GM12878 (cell line): ENCODE measurements around the gene SH3GL2. TPM values are rescaled to one million over a fixed set of nuclear protein-coding genes. Genes with fewer than 3 reads are reported as not detected.

Experiments
- ATAC-seq: fragments of 200-7000 bp; cut with Tn5 transposase; 3 replicates; pipeline ENCODE4 v1.9.1; 2020; ENCODE audit warnings: mild to moderate bottlenecking, moderate library complexity
- BruUV-seq: library from RNA; stranded (reverse); fragments of 400-500 nt; replicated peaks from 2 replicates; lab custom pipeline; 2021; lab: Mats Ljungman, UMichigan
- CTCF ChIA-PET: fragments of 300-600 bp; sonication (Branson Sonifier 250); formaldehyde crosslinking; extraction: SDS; loops from one replicate; lab custom pipeline; 2021; ENCODE audit warnings: inconsistent platforms; lab: Yijun Ruan, JAX
- POLR2A ChIA-PET: fragments of 350-600 bp; formaldehyde crosslinking; extraction: SDS; loops from one replicate; lab custom pipeline; 2021; ENCODE audit warnings: inconsistent platforms; lab: Charles Lee
- RAD21 ChIA-PET: fragments of 300-600 bp; sonication (Branson Sonifier 250); formaldehyde crosslinking; loops from one replicate; lab custom pipeline; 2023; ENCODE audit warnings: antibody characterized with exemption; ENCODE audit not compliant: unreplicated experiment; lab: Charles Lee
- SMC1A ChIA-PET: fragments of 300-600 bp; sonication (Branson Sonifier 250); formaldehyde crosslinking; loops from one replicate; lab custom pipeline; 2023; ENCODE audit not compliant: unreplicated experiment, uncharacterized antibody; lab: Charles Lee
- DNase-seq: peaks from one replicate; pipeline ENCODE4 v3.0.0-alpha.2; 2011; ENCODE audit warnings: low read depth, low spot score
- FAIRE-seq: peaks from 3 replicates; lab custom pipeline; 2011; peaks lifted over from hg19 to GRCh38; lab: Jason Lieb, UNC
- H2AFZ ChIP-seq: 2 replicates; pipeline ENCODE4 v1.6.0; 2011; ENCODE audit warnings: low read depth, low read length, control low read depth; ENCODE audit not compliant: control insufficient read depth
- H3K27ac ChIP-seq: 2 replicates; pipeline ENCODE4 v1.5.1; 2011; ENCODE audit warnings: control low read depth; ENCODE audit not compliant: control insufficient read depth, insufficient read depth
- H3K27me3 ChIP-seq, 2 experiments: replicated peaks in 1 of 2; 2 replicates each; pipeline versions ENCODE4 v1.6.0 to v1.6.1; 2011; ENCODE audit warnings: low read length in 1 of 2; ENCODE audit not compliant: control insufficient read depth in 2 of 2, insufficient read depth in 2 of 2
- H3K36me3 ChIP-seq, 2 experiments: 2 replicates each; pipeline ENCODE4 v1.5.1; 2011; ENCODE audit warnings: low read length in 1 of 2; ENCODE audit not compliant: control insufficient read depth in 2 of 2, insufficient read depth in 2 of 2
- H3K4me1 ChIP-seq: 2 replicates; pipeline ENCODE4 v1.6.1; 2011; ENCODE audit warnings: mild to moderate bottlenecking, low read length, moderate library complexity, mixed read lengths; ENCODE audit not compliant: control insufficient read depth, insufficient read depth
- H3K4me2 ChIP-seq: 2 replicates; pipeline ENCODE4 v1.6.0; 2011; ENCODE audit warnings: control low read depth; ENCODE audit not compliant: control insufficient read depth, insufficient read depth
- H3K4me3 ChIP-seq: fragments of 200-600 bp; sonication (generic); 2 replicates; pipeline ENCODE4 v1.5.1; 2016
- H3K79me2 ChIP-seq: 2 replicates; pipeline ENCODE4 v1.6.0; 2011; ENCODE audit warnings: low read length; ENCODE audit not compliant: control insufficient read depth, insufficient read depth
- H3K9ac ChIP-seq: 2 replicates; pipeline ENCODE4 v1.8.0; 2011; ENCODE audit warnings: low read length, control low read depth, mixed read lengths; ENCODE audit not compliant: control insufficient read depth, insufficient read depth
- H3K9me3 ChIP-seq: replicated peaks from 3 replicates; pipeline ENCODE4 v1.5.1; 2011; ENCODE audit warnings: mild to moderate bottlenecking, low read length; ENCODE audit not compliant: control insufficient read depth, insufficient read depth
- H4K20me1 ChIP-seq: 2 replicates; pipeline ENCODE4 v1.6.0; 2011; ENCODE audit not compliant: control insufficient read depth, insufficient read depth
- NR2C1 ChIP-seq: fragments of 450-650 bp; IDR thresholded peaks from 2 replicates; pipeline ENCODE4 v1.6.1; 2017; ENCODE audit warnings: antibody characterized with exemption, mild to moderate bottlenecking, moderate library complexity
- REST ChIP-seq: IDR thresholded peaks from 2 replicates; pipeline ENCODE4 v1.6.1; 2012; ENCODE audit warnings: mild to moderate bottlenecking, low read depth, low read length
- WGBS: methylation state at CpG from one replicate; pipeline ENCODE4 v1.1.6; 2016; ENCODE audit warnings: low lambda C conversion rate; ENCODE audit not compliant: insufficient replicate concordance, insufficient coverage; ENCODE audit errors: missing lambda C conversion rate; 5-methylcytosine and 5-hydroxymethylcytosine counted together
- in situ Hi-C: fragments of 300-500 bp; cut with MboI; formaldehyde crosslinking; loops from 9 replicates; pipeline ENCODE4 v1.14.3; 2018; ENCODE audit warnings: mixed read lengths
- intact Hi-C: fragments of 100-400 bp; cut with micrococcal nuclease; formaldehyde crosslinking; loops from one replicate; pipeline ENCODE4 v1.14.2; 2022; ENCODE audit not compliant: unreplicated experiment
- polyA plus RNA-seq, 11 experiments: library from polyadenylated mRNA; depleted of rRNA in 4 of 11; unstranded in 6 of 11; stranded (reverse) in 5 of 11; fragments of >200 nt; fragmentation: Nextera tagmentation in 4 of 11; fragmentation: Illumina TruSeq in 1 of 11; extraction: Ambion mirVana in 4 of 11; extraction: Trizol in 1 of 11; gene quantifications; 1 replicate in 1 of 11; 2 replicates in 10 of 11; pipeline versions ENCODE4 v1.2.1 to v1.2.3, GENCODE V29; 2011 to 2016; ENCODE audit warnings: inconsistent platforms in 2 of 11, missing spikeins in 2 of 11, low read depth in 1 of 11
- total RNA-seq, 4 experiments: library from RNA; depleted of rRNA in 3 of 4; stranded (reverse); fragments of >200 nt in 3 of 4; fragmentation: Illumina TruSeq in 1 of 4; extraction: Trizol in 1 of 4; gene quantifications; 2 replicates each; pipeline versions ENCODE4 v1.2.1 to v1.2.3, GENCODE V29; 2013 to 2021

The SH3GL2 gene
- total and polyA plus RNA-seq, 10 of the 15 experiments (the other 5 are each of a cell fraction or from before 2014, with no cell fraction given): not detected

DNA sequence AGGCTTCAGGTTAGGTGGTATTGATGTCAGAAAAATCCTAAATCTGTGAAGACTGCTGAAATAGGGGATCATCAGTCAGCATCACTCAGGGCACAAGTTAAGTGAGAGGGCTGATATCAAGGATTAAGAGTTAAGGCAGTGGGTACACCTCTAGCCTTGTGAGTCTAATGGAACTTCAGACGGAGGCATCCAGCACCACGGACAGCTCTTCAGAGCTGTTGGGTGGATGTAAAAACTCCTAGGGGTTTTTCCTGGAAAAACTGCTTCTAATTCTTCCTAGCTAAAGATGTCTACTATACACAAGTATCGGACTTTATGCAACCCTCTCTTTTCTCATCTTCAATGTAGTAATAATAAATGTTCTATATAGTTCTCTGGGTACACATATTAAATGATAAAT lies 165.9 kb downstream of the SH3GL2 start:
- SMC1A ChIA-PET: no interaction called here

More for the DNA sequence above, 165.9 kb downstream of the SH3GL2 start:
- Histone ChIP-seq H3K79me2 (no peaks in the 10 kb centered on the region), H3K9me3 (no peaks in the 10 kb centered on the region), H3K4me3 (no peak overlapping the region), H3K4me2 (no peak overlapping the region), H4K20me1 (no peaks in the 10 kb centered on the region), H3K27ac (no peak overlapping the region), H3K4me1 (no peaks in the 10 kb centered on the region), H3K9ac (no peak overlapping the region), H2AFZ (no peak overlapping the region), H3K36me3 (no peaks in the 10 kb centered on the region), H3K27me3 (no peaks in the 10 kb centered on the region)
- intact Hi-C loops: no loop called here
- no peak for FAIRE-seq
- in situ Hi-C loops: no loop called here
- 27% methylated on average over 3 of the region's 3 CpGs for WGBS
- no TSS peak for BruUV-seq
- ChIA-PET RAD21 (interaction anchor here (0.7 kb wide), 1 partner anchor 55 kb away, joined by 3 read pairs; no protein-coding TSS in a partner anchor), POLR2A (no interaction called here), CTCF (no interaction called here)
- TF ChIP-seq REST: peak; percentile 81
- no peak for TF ChIP-seq NR2C1
- no peak for ATAC-seq
- DNase-seq: no peak
